ENCODE measurements around the gene MACC1. TPM values are rescaled to one million over a fixed set of nuclear protein-coding genes. Genes with fewer than 3 reads are reported as not detected.

MACC1 gene
- total RNA-seq, 6 experiments from 2014 or later, result not detected

DNA sequence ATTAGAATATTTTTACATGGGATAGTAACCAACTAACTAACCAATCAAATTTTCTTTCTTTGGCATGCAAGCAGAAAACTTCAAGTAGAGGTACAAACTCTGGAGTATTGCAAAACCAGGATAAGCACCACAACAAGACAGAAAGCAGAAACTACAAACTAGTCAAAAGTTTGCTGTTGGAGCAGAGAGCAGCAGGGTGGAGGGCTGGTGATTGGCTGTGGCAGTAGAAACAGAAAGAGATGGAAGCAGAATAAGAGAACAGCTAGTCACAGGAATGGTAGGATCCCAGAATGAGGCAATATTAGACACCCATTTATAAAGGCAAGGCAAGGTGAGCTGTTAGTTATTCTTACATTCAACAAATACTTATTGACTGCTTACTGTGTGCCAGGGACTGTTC is 6.8 kb upstream of the MACC1 start:
- no peak for DNase-seq
- no peak overlapping the region for H3K27ac Mint-ChIP-seq
- no peaks in the 10 kb centered on the region for H3K27me3 Mint-ChIP-seq (ENCODE audit: insufficient read depth)
- no peaks in the 10 kb centered on the region for H3K4me1 Mint-ChIP-seq (ENCODE audit: low read depth)
- no peaks in the 10 kb centered on the region for H3K36me3 Mint-ChIP-seq (ENCODE audit: low read depth)
- TF ChIP-seq, protein P1, sequence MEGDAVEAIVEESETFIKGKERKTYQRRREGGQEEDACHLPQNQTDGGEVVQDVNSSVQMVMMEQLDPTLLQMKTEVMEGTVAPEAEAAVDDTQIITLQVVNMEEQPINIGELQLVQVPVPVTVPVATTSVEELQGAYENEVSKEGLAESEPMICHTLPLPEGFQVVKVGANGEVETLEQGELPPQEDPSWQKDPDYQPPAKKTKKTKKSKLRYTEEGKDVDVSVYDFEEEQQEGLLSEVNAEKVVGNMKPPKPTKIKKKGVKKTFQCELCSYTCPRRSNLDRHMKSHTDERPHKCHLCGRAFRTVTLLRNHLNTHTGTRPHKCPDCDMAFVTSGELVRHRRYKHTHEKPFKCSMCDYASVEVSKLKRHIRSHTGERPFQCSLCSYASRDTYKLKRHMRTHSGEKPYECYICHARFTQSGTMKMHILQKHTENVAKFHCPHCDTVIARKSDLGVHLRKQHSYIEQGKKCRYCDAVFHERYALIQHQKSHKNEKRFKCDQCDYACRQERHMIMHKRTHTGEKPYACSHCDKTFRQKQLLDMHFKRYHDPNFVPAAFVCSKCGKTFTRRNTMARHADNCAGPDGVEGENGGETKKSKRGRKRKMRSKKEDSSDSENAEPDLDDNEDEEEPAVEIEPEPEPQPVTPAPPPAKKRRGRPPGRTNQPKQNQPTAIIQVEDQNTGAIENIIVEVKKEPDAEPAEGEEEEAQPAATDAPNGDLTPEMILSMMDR (IDR thresholded peaks at IDR 0.05), result no peak
- no peak overlapping the region for H3K4me3 Mint-ChIP-seq
- H3K9me3 Mint-ChIP-seq, result peaks cover 22% of the 10 kb centered on the region; the same call in 1 of the 2 replicates

DNA sequence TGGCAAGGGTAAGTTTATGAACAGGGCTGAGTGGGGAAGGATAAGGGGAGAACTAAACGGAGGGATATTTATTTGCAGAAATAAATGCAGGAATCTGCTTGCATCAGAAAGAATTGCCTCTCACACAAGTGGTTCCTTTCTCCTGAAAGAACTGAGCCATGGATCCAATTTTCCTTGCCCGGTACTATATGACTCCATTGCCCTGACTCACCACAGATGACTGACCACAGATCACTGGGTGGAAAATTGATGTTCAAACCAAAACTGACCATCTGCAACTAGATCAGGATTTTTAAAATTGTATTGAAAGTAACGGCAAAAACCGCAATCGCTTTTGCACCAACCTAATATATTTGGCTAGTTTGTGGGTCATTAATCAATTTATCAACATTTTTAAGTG is 6.2 kb upstream of the MACC1 start:
- peaks cover 27% of the 10 kb centered on the region; the same call in 1 of the 2 replicates for H3K9me3 Mint-ChIP-seq
- no peaks in the 10 kb centered on the region for H3K27me3 Mint-ChIP-seq (ENCODE audit: insufficient read depth)
- no peaks in the 10 kb centered on the region for H3K4me1 Mint-ChIP-seq (ENCODE audit: low read depth)
- no peak overlapping the region for H3K27ac Mint-ChIP-seq
- no peaks in the 10 kb centered on the region for H3K36me3 Mint-ChIP-seq (ENCODE audit: low read depth)
- H3K4me3 Mint-ChIP-seq, result no peak overlapping the region
- no peak for DNase-seq
- TF ChIP-seq, protein P1 (IDR thresholded peaks at IDR 0.05), result no peak

DNA sequence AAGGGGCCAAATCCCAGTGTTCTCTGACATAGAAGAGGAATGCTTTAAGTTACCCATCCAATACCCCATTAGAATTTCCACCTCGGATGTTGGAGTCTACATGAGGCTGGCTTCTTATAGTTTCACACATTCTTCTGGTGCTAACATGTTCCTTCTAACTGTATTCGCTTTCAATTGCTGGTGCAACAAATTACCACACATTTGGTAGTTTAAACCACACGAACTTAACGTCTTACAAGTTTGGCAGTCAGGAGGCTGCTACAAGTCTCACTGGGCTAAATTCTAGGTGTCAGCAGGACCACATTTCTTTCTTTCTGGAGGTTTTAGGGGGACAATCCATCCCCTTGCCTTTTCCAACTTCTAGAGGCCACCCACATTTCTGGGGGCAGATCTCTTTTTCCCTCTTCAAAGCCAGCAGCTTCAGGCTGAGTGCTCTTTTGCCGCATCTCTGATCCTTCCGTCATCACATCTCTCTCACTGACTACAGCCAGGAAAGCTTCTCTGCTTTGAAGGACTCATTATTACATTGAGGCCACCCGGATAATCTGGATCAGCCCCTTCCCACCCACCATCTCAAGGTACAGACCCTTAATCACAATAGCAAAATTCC is 5.1 kb upstream of the MACC1 start:
- Mint-ChIP-seq H3K9me3 (peaks cover 30% of the 10 kb centered on the region; the same call in 1 of the 2 replicates), H3K27me3 (ENCODE audit: insufficient read depth) (no peaks in the 10 kb centered on the region), H3K36me3 (ENCODE audit: low read depth) (no peaks in the 10 kb centered on the region), H3K27ac (no peak overlapping the region), H3K4me3 (no peak overlapping the region), H3K4me1 (ENCODE audit: low read depth) (no peaks in the 10 kb centered on the region)
- DNase-seq, result no peak
- TF ChIP-seq, protein P1 (IDR thresholded peaks at IDR 0.05), result no peak

DNA sequence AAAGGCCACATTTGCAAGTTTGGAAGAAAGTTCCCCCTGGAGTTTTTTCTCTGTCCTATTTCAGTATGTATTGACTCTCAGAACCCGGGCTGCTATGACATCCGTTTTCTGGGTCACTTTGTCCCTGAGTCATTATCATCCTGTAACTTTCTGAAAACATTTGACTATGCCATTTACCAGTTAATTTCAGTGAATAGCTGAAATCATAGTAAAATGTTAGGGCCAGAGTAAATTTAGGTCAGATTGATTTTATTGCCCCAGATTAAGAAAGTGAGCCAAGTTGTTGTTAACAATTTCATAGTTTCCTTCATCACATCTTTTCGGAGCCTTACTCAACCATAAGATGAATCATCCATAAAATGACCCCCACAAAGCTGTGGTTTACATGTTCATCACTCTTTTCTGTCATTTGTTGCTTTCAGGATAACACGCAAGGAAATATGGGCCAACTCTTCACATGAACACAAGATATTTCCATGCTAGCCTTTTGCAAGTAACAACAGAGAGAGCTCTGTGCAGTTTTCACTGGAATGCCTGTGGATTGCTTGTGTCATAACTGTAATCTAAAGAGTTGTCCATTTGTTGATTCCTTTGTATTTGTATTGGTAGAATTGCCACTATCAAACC is 3.9 kb upstream of the MACC1 start:
- H3K4me1 Mint-ChIP-seq (ENCODE audit: low read depth), result no peaks in the 10 kb centered on the region
- H3K27ac Mint-ChIP-seq, result no peak overlapping the region
- H3K9me3 Mint-ChIP-seq, result peaks cover 29% of the 10 kb centered on the region; the same call in 1 of the 2 replicates
- TF ChIP-seq, protein P1 (IDR thresholded peaks at IDR 0.05), result no peak
- H3K27me3 Mint-ChIP-seq (ENCODE audit: insufficient read depth), result no peaks in the 10 kb centered on the region
- no peaks in the 10 kb centered on the region for H3K36me3 Mint-ChIP-seq (ENCODE audit: low read depth)
- H3K4me3 Mint-ChIP-seq, result no peak overlapping the region
- DNase-seq, result peak; percentile 6

DNA sequence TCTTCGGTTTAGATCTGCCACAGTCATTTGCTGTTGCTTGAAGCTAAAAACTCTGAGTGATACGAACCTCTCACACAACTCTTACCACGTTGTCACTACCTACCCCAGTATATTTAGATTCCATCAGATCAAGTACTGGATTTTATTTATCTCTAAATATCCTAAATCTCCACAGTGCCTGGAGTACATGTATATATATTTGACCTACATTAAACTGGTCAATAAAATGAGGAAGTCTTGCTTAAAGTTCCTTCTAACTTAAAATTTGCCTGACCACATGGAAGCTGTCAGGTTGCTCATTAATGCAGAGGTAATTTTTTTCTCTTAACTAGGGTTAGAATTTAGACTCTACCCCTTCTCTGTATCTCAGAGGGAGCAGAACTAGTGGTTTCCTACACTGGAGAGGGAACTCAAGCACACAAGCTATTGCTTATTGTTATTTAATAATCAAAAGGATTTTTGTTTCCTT is 3.1 kb upstream of the MACC1 start:
- Mint-ChIP-seq H3K4me1 (ENCODE audit: low read depth) (no peaks in the 10 kb centered on the region), H3K9me3 (peaks cover 23% of the 10 kb centered on the region; the same call in 1 of the 2 replicates), H3K27me3 (ENCODE audit: insufficient read depth) (no peaks in the 10 kb centered on the region), H3K36me3 (ENCODE audit: low read depth) (no peaks in the 10 kb centered on the region), H3K27ac (no peak overlapping the region), H3K4me3 (no peak overlapping the region)
- no peak for DNase-seq
- TF ChIP-seq, protein P1 (IDR thresholded peaks at IDR 0.05), result no peak

Data from HFFc6 (cell line).